Measurements from ENCODE around the gene CAPN7. TPM values are rescaled to one million over a fixed set of nuclear protein-coding genes. Genes with fewer than 3 reads are reported as not detected.

The CAPN7 gene
- polyA plus RNA-seq, 1 experiment = 12.9 TPM

DNA sequence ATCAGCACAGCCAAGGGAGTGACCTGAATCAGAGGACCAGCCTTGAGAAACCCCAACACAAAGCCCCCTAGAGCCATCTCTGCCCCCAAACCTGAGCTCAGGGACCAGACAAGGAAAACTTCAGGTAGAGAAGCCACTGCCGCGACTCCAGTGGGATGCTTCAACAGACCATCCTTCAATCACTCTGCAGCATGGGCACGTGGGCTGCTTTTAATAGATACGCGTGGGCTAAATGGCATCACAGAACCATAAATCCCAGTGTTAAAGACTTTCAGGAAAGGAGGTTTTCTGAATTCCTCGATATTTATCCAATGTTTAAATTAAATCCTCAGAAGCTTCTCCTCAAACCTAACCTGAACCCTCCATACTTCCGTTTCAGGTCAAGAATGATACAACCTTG lies 95.7 kb downstream of the CAPN7 start:
- CTCF ChIA-PET = interaction anchor here (1.2 to 1.6 kb wide), 2 partner anchors 19 to 31 kb away, joined by 3 to 4 read pairs; no protein-coding TSS in a partner anchor

More for the DNA sequence above, 95.7 kb downstream of the CAPN7 start:
- TF ChIP-seq, protein P1, sequence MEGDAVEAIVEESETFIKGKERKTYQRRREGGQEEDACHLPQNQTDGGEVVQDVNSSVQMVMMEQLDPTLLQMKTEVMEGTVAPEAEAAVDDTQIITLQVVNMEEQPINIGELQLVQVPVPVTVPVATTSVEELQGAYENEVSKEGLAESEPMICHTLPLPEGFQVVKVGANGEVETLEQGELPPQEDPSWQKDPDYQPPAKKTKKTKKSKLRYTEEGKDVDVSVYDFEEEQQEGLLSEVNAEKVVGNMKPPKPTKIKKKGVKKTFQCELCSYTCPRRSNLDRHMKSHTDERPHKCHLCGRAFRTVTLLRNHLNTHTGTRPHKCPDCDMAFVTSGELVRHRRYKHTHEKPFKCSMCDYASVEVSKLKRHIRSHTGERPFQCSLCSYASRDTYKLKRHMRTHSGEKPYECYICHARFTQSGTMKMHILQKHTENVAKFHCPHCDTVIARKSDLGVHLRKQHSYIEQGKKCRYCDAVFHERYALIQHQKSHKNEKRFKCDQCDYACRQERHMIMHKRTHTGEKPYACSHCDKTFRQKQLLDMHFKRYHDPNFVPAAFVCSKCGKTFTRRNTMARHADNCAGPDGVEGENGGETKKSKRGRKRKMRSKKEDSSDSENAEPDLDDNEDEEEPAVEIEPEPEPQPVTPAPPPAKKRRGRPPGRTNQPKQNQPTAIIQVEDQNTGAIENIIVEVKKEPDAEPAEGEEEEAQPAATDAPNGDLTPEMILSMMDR (IDR thresholded peaks at IDR 0.05; ENCODE audit: insufficient read depth, low read depth, low read length) = no peak
- no peak for DNase-seq (ENCODE audit: low read depth)
- no peaks in the 10 kb centered on the region for H3K27me3 ChIP-seq (ENCODE audit: control insufficient read depth, insufficient read depth, low read length)
- no peak overlapping the region for H3K4me3 ChIP-seq (ENCODE audit: low read depth, low read length)
- POLR2A ChIA-PET = no interaction called here
- peaks cover 10% of the 10 kb centered on the region for H3K36me3 ChIP-seq (ENCODE audit: control insufficient read depth, insufficient read depth, low read length)

Other genes starting within 250 kb of the CAPN7 start
- 17.0 and 20.5 TPM in 2 replicates for gene MRPS25, start 140.9 kb upstream of the CAPN7 start, polyA plus RNA-seq (2011; rRNA removed)
- gene RBSN, start 107.1 kb upstream of the CAPN7 start, polyA plus RNA-seq (2011; rRNA removed) = 10.8 and 11.6 TPM in 2 replicates
- gene SH3BP5, start 126.3 kb downstream of the CAPN7 start, polyA plus RNA-seq (2011; rRNA removed) = 23.5 and 30.9 TPM in 2 replicates
- gene METTL6, start 221.3 kb downstream of the CAPN7 start, polyA plus RNA-seq (2011; rRNA removed) = 14.4 and 22.1 TPM in 2 replicates
- gene EAF1, start 221.4 kb downstream of the CAPN7 start, polyA plus RNA-seq (2011; rRNA removed) = 8.6 and 9.4 TPM in 2 replicates